Prostate gland (tissue), 2 donors: ENCODE results near the gene S100A5.

Experiments
- CTCF ChIP-seq, 4 experiments: fragments of 200-600 bp in 2 of 4; fragments of 450-650 bp in 2 of 4; sonication (generic) in 2 of 4; IDR thresholded peaks; 1 replicate in 3 of 4; 2 replicates in 1 of 4; pipeline ENCODE4 v1.5.1; 2016 to 2019; ENCODE audit warnings: antibody characterized with exemption in 4 of 4, mild to moderate bottlenecking in 2 of 4, moderate library complexity in 2 of 4
- POLR2A ChIP-seq: fragments of 450-650 bp; IDR thresholded peaks from one replicate; pipeline ENCODE4 v1.6.1; 2016; ENCODE audit warnings: antibody characterized with exemption, mild to moderate bottlenecking
- POLR2AphosphoS5 ChIP-seq: sonication (generic); formaldehyde crosslinking; IDR thresholded peaks from one replicate; pipeline ENCODE4 v1.6.1; 2017; ENCODE audit warnings: antibody characterized with exemption

GRCh38 chr1:153549741-153550397 is 9.1 kb upstream of the S100A5 start:
- TF ChIP-seq CTCF (IDR thresholded peaks at IDR 0.05) (no peak), POLR2A (no peak), POLR2AphosphoS5 (no peak)
